ENCODE data around the gene RABIF.

- TF ChIP-seq CTCF (IDR thresholded peaks at IDR 0.05; ENCODE audit: insufficient read depth, low read length), result no peak
- 0 out of 2 replicates have a peak, but pooled peaks have one; percentile 40 for TF ChIP-seq POLR2AphosphoS5 (IDR thresholded peaks at IDR 0.05; ENCODE audit: low read depth)
These were observed 53.3 kb downstream of the RABIF start for GRCh38 chr1:202835548-202836072.
